GM19043 (cell line): Measurements from ENCODE around the gene TLE2.
"Not testable (repeated sequence)": the region's sequence is repeated elsewhere in the genome, so short reads cannot be mapped to it uniquely, and the experiment has no call there.

Experiments
- ATAC-seq: cut with Tn5 transposase; IDR thresholded peaks from one replicate; pipeline ENCODE4 v1.9.1; 2021; ENCODE audit warnings: low read depth; ENCODE audit not compliant: unreplicated experiment

TLE2 gene

DNA sequence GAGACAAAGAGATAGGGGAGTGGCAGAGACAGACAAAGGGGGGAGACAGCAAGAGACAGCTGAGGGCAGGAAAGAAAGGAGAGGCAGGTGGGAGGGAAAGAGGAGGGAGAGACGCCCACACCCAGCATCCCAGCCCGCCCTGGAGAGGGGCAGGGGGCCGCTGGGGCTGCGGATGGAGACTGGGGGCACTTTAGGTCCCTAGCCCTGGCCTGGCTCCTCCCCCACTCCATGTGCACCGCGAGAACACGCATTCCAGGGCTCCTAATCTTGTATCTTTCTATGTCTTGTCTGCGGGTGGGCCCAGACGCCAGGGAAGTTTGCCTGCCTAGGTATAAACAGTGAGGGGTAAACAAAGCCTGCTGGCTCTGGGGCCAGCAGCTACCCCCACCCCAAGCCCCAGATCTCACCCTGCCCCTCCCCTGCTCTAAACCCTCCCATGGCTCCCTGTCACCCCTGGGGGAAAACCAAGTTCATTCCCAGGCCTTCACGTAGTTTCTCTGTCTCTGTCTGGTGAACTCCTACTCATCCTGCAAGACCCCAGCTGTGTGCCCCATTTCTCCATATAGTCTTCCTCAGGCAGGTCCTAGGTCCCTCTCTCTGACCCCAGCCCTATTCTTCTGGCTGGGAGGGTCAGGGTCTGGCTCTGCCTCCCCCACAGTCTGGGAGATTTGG lies 27.5 kb upstream of the TLE2 start:
- ATAC-seq: no peak

DNA sequence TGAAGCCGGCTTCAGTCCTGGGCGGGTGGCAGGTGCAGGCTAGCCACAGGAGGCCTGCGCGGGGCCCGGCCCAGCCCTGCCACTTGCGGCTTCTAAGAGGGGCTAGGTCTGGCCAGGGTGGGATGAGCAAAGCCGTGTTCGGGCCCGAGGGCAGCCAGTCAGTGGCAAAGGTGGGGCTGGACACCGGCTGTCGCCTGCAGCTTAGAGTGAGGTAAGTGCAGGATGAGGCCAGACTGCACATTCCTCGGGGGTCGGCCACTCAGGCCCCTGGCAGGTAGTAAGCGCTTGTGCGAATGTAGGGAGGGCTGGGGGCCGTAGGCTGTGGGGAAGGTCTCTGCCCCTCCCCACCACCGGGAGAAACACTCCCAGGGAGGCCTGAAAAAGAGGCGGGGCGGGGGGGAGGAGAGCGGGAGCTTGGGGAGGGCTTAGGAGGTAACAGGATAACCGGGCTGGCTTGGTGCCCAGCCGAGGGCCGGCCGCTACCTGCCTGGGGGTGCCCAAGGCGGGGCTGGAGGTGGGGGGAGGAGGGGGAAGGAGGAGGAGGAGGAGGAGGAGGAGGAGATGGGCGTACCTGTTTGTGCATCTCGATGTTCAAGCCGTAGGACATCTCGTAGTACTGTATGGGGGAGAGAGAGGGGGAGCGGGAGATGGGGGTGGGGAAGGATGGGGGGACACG lies 26.8 kb upstream of the TLE2 start:
- ATAC-seq: no peak

DNA sequence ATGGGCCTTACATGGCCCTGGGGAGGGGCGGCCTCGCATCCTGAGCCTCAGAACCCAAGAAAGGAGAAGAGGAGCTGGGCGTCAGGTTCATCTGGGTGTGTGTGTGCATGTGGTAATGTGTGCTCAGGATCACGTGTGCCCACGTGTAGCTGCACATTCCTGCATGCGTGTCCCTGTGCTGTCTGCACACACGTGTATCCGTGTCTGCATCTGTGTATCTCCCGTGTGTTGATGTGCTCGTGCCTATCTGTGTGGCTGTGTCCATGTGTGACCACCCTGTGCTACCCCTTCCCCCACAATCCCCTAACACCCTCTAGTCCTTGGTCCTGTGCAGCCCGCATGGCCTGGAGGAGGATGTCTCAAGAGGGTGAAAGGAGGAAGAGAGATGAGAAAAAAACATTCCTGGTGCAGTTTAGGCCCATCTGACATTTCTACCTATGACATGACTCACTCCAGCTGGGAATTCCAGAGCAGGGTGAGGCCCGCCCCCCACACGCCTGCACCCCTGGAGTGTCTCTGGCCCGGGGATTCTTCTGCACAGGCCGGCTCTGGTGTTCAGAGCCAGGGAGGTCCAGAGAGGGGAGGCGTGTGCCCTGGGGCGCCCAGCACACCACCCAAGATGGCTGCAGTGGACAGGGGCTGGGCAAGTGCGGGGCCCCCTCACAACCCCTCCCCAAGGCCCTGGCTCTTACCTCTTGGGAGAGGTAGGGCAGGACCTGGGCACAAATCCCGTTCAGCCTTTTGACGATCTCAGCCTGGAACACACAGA lies 26.1 kb upstream of the TLE2 start:
- no peak for ATAC-seq

DNA sequence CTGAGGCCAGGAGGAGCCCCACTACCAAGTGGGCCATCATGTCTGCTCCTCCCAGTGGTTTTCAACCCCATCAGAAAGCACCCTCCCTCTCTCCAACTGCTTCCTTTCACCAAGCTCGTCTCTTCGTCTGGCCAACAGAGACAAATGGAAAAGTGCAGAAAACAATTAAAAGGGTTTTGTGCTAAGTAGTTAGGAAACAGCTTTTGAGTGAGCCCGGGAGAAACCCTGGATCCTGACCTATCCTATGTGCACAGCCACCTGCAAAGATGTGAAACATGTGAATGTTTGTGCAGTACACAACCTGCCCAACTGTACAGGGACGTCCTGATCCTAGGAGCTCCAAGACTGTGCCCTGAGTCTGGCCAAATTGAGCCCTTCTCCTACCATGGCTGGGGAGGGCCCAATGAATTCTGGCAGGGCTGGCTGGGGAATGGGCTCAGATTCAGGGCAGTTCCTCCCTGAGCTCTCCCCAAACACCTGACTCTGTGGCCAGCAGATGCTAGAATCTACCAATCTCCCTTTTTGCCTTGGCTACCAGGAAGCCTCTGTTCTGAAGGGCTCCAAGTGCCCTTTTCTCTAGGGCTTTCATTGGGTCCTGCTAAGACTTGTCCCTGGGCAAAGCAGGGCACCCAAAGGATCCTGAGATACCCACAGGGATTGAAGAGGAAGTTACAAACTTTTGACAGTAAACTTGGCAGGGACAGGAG lies 25.3 kb upstream of the TLE2 start:
- no peak for ATAC-seq

DNA sequence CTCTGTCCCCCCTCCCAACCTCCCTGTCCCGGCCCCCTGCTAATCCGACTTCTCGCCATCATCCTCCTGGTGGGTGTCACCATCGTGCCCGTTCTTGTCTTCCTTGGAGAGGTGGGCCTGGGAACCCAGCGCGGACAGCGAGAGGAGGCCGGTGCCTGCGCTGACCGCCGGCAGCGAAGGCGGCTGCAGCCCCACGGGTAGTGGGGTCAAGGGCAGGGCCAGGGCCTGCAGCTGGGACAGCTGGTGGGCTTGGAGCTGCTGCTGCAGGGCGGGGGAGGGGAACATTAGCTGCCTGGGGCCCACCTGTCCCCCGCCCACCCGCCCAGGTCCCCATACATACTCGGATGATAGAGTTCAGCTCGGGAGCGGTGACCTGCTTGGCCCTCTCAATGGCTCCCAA lies 24.7 kb upstream of the TLE2 start:
- no peak for ATAC-seq

DNA sequence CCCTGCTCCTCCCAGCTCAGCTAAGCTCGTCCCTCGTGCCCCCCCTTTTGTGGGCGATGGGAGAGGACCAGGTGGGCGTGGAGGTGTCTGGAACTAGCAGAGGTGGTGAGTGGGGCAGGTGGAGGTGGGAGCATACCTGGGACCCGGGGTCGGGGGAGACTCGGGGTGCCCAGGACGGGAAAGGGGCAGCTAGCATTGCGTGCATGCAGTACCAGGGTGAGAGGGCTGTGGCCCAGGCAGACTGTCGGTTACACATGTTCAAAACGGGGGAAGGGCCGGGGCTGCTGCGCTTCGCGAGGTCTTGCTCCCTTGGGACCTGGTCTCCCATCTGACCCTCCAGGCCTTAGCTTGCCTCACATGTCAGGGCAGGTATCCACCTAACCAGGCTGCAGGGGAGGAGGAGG lies 24.1 kb upstream of the TLE2 start:
- ATAC-seq: no peak

DNA sequence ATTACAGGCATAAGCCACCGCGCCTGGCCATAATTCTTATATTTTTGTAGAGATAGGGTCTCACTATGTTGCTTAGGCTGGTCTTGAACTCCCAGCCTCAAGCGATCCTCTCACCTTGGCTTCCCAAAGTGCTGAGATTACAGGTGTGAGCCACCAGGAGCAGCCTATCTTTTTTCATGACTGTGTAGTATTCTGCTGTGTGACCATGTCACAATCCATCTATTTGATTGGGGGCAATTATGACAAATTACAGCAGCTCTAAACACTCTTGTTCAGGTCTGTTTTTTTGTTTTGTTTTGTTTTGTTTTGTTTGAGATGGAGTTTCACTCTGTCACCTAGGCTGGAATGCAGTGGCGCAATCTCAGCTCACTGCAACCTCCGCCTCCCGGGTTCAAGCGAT lies 20.9 kb upstream of the TLE2 start:
- ATAC-seq: not testable (repeated sequence)

DNA sequence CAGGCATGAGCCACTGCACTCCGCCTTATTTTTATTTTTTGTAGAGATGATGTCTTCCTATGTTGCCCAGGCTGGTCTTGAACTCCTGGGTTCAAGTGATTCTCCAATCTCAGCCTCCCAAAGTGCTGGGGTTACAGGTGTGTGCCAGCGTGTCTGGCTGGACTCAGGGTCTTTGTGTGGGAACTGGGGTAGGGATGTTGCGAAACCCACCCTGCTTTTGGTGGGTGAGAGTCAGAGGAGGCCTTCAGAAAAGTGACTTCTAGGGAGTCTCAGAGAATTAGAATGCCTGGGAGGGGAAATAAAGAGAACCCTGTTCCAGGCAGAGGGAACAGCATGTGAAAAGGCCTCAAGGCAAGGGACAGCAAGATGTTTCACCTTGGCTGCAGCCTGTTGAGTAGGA lies 20.0 kb upstream of the TLE2 start:
- no peak for ATAC-seq

DNA sequence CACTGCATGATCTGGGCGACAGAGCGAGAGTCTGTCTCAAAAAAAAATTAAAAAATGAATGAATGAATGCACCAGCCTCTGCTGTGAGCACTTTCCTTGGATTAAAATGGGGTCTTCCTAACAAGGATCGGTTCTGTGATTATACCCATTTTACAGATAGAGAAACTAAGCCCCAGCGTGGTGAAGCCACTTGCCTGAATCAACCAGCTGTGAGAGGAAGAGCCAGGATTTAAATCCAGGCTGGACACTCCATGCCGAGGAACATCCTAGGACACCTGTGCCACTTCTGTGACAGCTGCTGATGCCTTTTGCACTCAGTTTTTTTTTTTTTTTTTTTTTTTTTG lies 19.1 kb upstream of the TLE2 start:
- ATAC-seq: no peak

DNA sequence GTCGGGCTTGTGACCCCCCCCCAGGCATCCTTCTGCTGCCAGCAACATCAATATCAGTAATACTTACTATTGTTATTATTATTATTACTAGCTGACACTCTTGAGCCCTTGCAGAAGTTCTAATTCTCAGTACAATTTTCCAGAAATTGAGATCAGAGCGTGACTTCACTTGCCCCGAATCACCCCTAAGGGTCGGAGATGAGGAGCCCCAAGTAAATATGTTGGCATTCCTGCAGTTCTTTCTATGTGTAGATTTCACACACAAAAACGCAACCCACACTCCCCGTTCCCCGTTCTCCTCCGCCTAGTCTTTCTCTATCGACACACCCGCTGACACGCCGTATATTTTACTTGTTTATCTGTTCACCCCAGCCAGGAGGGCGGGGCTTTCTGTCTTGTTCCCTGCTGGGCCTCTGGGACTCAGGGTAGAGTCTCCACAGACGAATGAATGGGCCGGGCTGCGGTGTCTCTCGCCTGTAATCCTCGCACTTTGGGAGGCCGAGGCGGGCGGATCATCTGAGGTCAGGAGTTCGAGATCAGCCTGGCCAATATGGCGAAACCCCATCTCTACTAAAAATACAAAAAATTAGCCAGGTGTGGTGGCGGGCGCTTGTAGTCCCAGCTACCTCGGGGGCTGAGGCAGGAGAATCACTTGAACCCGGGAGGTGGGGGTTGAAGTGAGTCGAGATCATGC lies 18.6 kb upstream of the TLE2 start:
- ATAC-seq: no peak

DNA sequence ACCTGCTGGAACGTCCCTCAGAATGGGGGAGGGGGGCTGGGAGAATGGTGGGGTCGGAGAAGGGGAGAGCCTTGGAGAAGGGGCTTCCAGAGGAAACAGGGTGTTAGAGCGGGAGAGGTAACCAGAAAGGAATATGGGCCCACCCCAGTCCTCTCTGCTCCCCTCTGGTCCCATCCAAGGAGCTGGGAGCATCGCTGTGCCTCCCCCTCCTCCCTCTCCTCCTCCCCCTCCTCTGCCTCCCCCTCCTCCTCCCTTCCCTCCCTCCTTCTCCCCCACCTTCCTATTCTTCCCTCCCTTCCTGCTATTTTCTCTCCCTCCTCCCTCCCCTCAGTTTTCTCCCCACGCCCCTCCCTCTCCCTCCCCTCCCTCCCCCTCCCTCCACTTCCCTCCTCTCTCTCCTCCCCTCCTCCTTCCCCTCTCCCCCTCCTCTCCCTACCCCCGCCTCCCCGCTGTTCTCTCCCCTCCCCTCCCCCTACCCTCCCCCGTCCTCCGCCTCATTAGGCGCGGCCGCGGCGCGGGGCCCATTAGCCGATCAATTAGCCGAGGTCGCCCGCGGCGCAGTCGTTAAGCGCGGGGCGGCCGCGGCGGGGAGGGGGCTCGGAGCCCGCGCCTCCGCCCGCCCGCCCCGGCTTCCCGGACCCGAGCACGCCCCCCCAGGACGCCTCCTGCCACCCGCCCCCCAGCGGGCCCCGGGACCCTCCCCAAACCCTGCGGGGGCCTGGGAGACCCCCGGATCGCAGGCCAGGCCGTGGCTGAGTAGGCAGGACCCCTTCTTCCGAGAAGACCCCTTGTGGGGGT lies 17.8 kb upstream of the TLE2 start:
- no peak for ATAC-seq

DNA sequence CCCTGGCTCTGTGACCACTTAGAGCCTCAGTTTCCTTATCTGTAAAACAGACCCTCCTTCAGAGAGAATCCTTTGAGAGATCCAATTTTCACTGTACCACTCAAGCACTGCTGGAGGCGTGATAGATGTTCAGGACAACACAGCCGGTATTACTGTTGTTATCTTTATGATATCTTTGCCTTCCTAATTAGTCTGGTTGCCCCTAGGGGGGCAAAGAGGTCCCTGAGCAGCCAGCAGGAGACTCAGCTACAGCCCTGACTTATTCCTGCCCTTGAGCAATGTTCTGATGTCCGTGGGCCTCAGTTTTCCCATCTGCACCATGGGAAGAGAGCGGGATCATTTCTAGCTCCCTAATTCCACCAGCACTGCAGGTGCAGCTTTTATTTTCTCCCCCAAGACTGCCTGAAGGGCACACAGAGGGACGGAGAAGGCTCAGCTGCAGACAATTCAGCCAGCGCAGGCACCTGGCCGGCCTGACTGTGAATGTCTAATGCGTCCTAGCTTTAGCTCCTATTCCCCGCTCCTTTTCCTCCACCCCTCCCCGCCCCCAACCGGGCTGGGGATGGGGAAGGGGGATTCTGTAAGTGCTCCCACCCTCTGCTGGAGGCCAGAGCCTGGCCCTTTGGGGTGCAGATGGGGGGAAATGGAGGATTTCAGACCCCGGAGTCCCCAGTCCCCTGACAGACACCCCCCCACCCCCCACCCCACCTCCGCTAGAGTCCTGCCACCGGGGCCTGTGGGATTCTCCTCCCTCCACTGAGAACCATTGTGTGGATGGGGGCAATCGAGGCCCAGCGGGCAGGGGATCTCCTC lies 17.0 kb upstream of the TLE2 start:
- ATAC-seq: no peak

DNA sequence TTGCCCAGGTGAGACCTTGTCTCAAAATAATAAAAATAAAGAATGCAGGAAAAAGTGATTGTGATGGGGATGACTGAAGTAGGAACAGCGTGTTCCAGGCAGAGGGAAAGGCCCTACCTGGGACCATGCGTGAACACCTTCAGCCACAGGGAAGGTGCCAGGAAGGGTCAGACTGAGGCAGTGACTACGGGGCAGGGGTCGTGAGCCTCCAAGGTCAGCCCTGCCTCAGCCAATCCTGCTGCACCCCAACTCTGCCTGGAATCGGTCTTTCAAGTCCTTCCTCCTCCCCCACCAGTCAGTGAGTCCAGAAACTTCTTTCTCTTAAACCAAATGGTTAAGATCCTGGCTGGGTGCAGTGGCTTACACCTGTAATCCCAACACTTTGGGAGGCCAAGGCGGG lies 16.1 kb upstream of the TLE2 start:
- ATAC-seq: no peak

DNA sequence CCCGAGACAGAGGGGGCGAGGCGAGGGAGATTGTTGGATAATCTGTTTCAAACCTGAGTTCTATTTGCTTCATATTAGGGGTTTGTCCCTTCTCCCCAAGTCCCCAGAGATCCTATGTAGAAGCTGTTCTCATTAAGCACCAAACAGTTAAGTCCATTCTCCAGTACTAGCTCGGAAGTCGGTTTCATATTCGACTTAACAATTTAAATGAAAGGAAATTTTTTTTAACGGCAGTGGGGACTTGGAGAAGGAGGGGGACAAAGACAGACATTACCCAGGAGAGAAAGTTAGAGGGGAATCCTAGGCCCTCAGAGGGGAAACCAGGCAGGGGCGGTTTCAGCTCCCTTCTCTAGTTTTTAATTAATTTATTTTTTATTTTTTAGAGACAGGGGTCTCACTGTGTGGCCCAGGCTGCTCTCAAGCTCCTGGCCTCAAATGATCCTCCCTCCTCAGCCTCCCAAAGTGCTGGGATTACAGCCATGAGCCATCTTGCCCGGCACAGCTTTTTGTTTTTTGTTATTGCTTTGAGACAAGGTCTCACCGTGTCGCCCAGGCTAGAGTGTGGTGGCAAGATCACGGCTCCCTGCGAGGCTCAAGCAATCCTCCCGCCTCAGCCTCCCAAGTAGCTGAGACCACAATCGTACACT lies 13.7 kb upstream of the TLE2 start:
- no peak for ATAC-seq

DNA sequence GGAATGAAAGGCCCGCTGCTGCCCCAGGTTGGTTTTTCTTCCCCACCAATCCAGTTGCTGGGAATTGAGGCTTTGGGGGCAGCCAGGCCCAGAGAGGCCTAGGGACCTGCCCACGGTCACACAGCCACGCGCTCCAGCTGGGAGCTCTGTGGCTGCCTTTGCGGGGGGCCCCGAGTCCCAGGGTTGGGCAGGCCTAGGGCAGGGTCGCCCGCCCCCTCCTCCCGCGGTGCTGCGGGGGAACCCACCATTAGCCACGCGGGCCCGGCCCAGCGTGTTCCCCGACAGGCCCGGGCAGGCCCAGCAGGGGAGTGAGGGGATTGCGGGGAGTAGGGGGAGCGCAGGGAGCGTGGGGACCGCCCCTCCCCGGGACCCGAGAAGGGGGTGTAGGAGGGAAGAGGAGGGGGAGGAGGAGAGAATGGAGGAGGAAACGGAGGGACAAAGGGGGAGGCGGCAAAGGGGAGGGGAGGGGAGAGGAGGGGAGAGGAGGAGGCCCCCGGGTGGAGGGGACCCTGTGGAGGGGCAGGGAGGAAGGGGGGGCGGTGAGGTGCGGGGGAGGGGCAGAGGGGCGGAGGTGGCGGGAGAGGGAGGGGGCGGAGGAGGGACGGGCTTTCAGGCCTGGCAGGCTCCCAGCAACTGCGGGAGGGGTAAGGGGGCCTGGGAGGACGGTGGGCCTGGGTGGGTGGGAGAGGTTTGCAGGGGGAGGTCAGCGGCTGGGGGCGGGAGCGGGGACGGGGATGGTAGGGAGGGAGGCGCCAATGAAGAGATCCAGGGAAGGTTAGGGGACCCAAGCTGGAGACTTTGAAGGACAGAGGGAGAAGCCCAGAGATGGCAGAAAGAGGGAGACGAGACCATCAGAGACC lies 12.9 kb upstream of the TLE2 start:
- no peak for ATAC-seq

DNA sequence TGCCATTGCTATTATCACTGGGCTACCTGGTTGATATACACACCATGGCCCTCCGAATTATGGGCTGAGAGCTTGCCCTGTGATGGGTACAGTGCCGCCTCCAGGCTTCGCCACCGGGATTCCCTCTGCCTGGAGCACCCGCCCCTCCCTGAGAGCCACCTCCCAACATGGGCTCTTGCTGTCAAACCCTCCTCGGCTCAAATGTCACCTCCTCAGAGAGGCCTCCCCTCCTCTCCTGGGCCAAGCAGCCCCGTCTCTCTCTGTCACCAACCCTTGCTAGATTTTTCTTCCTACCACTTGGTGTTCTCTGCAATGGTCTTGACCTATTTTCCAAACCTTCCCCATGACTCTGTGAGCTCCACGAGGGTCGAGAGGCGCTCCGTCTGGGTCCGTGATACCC lies 12.2 kb upstream of the TLE2 start:
- no peak for ATAC-seq

DNA sequence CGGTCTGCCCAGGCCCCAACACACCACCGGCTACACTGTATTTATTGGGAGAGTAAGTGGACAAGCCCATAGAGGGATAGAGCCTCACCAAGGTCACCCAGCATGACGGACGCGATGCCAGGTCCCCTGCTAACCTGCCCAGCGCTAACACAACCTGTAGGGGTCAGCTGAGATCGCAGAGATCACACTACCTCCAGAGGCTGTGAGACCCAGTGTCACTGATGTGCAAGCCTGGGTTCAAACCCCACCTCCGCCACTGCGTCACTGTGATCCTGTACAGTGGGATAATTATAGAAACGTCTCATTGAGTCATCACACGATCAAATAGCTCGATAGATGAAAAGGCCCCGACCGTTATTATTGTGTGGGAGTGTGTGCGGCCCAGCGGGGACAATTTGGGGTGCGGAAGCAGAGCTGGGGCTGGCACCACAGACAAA lies 10.6 kb upstream of the TLE2 start:
- ATAC-seq: no peak

DNA sequence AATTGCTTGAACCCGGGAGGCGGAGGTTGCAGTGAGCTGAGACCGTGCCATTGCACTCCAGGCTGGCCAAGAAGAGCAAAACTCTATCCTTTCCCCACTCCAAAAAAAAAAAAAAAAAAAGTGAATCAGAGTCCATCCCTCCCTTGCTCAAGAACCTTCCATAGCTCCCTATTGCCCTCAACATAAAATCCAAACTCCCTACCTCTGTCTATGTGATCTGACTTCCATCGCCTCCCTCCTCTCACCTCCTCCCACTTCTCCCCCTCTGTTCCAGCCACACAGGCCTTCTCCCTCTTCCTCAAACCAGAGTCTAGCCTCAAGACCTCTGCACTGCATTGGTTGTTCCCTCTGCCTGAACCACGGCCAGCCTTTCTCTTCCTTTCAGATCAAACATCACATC lies 10.0 kb upstream of the TLE2 start:
- ATAC-seq: no peak
